ENCODE results near the gene TANC1. TPM values are rescaled to one million over a fixed set of nuclear protein-coding genes. Genes with fewer than 3 reads are reported as not detected.

TANC1 gene
- total and polyA plus RNA-seq, 2 experiments from 2014 or later: 2.8 to 9.5 TPM

DNA sequence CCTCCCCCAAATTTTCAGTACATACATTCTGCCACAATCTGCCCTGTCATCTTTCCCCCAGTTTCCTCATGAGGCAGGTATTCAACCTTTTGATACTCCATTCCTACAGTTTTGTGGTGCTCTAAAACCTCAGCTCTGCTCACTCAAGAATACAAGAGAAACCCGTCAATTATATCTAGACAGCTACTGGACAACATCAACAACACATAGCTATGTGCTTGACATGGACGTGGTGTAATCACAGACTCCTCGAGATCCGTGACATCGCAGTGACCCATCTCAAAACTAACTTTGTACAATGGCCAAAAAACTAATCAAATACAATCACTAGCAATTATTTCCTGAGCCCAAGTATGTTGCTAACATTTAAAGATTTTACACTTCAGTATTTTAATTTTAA, 294.5 kb downstream of the TANC1 start (continued):
- TF ChIP-seq, protein P1, sequence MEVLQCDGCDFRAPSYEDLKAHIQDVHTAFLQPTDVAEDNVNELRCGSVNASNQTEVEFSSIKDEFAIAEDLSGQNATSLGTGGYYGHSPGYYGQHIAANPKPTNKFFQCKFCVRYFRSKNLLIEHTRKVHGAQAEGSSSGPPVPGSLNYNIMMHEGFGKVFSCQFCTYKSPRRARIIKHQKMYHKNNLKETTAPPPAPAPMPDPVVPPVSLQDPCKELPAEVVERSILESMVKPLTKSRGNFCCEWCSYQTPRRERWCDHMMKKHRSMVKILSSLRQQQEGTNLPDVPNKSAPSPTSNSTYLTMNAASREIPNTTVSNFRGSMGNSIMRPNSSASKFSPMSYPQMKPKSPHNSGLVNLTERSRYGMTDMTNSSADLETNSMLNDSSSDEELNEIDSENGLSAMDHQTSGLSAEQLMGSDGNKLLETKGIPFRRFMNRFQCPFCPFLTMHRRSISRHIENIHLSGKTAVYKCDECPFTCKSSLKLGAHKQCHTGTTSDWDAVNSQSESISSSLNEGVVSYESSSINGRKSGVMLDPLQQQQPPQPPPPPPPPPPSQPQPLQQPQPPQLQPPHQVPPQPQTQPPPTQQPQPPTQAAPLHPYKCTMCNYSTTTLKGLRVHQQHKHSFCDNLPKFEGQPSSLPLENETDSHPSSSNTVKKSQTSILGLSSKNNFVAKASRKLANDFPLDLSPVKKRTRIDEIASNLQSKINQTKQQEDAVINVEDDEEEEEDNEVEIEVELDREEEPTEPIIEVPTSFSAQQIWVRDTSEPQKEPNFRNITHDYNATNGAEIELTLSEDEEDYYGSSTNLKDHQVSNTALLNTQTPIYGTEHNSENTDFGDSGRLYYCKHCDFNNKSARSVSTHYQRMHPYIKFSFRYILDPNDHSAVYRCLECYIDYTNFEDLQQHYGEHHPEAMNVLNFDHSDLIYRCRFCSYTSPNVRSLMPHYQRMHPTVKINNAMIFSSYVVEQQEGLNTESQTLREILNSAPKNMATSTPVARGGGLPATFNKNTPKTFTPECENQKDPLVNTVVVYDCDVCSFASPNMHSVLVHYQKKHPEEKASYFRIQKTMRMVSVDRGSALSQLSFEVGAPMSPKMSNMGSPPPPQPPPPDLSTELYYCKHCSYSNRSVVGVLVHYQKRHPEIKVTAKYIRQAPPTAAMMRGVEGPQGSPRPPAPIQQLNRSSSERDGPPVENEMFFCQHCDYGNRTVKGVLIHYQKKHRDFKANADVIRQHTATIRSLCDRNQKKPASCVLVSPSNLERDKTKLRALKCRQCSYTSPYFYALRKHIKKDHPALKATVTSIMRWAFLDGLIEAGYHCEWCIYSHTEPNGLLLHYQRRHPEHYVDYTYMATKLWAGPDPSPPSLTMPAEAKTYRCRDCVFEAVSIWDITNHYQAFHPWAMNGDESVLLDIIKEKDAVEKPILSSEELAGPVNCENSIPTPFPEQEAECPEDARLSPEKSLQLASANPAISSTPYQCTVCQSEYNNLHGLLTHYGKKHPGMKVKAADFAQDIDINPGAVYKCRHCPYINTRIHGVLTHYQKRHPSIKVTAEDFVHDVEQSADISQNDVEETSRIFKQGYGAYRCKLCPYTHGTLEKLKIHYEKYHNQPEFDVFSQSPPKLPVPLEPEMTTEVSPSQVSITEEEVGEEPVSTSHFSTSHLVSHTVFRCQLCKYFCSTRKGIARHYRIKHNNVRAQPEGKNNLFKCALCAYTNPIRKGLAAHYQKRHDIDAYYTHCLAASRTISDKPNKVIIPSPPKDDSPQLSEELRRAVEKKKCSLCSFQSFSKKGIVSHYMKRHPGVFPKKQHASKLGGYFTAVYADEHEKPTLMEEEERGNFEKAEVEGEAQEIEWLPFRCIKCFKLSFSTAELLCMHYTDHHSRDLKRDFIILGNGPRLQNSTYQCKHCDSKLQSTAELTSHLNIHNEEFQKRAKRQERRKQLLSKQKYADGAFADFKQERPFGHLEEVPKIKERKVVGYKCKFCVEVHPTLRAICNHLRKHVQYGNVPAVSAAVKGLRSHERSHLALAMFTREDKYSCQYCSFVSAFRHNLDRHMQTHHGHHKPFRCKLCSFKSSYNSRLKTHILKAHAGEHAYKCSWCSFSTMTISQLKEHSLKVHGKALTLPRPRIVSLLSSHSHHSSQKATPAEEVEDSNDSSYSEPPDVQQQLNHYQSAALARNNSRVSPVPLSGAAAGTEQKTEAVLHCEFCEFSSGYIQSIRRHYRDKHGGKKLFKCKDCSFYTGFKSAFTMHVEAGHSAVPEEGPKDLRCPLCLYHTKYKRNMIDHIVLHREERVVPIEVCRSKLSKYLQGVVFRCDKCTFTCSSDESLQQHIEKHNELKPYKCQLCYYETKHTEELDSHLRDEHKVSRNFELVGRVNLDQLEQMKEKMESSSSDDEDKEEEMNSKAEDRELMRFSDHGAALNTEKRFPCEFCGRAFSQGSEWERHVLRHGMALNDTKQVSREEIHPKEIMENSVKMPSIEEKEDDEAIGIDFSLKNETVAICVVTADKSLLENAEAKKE (CRISPR knock-in tag; IDR thresholded peaks at IDR 0.05): no peak
- TF ChIP-seq EZH2 (IDR thresholded peaks at IDR 0.05; ENCODE audit: low read depth, unreplicated experiment) (no peak), CREB1 (CRISPR knock-in tag; IDR thresholded peaks at IDR 0.05; ENCODE audit: low read depth) (no peak), POLR2AphosphoS5 (IDR thresholded peaks at IDR 0.05; ENCODE audit: low read depth) (no peak), EZH2phosphoT487 (IDR thresholded peaks at IDR 0.05; ENCODE audit: unreplicated experiment) (no peak), JUNB (IDR thresholded peaks at IDR 0.05; ENCODE audit: unreplicated experiment) (no peak), STAT1 (IDR thresholded peaks at IDR 0.05; ENCODE audit: unreplicated experiment) (no peak), ZNF331 (CRISPR knock-in tag; IDR thresholded peaks at IDR 0.05; ENCODE audit: low read depth) (no peak)
- TF ChIP-seq, protein P2, sequence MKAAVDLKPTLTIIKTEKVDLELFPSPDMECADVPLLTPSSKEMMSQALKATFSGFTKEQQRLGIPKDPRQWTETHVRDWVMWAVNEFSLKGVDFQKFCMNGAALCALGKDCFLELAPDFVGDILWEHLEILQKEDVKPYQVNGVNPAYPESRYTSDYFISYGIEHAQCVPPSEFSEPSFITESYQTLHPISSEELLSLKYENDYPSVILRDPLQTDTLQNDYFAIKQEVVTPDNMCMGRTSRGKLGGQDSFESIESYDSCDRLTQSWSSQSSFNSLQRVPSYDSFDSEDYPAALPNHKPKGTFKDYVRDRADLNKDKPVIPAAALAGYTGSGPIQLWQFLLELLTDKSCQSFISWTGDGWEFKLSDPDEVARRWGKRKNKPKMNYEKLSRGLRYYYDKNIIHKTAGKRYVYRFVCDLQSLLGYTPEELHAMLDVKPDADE (IDR thresholded peaks at IDR 0.05): no peak
- TF ChIP-seq, protein P3, sequence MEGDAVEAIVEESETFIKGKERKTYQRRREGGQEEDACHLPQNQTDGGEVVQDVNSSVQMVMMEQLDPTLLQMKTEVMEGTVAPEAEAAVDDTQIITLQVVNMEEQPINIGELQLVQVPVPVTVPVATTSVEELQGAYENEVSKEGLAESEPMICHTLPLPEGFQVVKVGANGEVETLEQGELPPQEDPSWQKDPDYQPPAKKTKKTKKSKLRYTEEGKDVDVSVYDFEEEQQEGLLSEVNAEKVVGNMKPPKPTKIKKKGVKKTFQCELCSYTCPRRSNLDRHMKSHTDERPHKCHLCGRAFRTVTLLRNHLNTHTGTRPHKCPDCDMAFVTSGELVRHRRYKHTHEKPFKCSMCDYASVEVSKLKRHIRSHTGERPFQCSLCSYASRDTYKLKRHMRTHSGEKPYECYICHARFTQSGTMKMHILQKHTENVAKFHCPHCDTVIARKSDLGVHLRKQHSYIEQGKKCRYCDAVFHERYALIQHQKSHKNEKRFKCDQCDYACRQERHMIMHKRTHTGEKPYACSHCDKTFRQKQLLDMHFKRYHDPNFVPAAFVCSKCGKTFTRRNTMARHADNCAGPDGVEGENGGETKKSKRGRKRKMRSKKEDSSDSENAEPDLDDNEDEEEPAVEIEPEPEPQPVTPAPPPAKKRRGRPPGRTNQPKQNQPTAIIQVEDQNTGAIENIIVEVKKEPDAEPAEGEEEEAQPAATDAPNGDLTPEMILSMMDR (conservative IDR thresholded peaks at IDR 0.05; ENCODE audit: low read depth in 2 of 2): no peak
